Stimulated activated CD4-positive, alpha-beta T cell treated with anti-CD3 and anti-CD28 coated beads, Interleukin-1b, Interleukin-23, amount 100 ng/mL, for 48 hours (primary cell): ENCODE data around the gene CLK4.

Experiments
- DNase-seq: peaks from one replicate; pipeline ENCODE4 v3.0.0-alpha.2; 2020

CLK4 gene

GRCh38 chr5:178632285-178632684, 5.4 kb upstream of the CLK4 start:
- no peak for DNase-seq

- DNase-seq: no peak
These were observed 4.1 kb upstream of the CLK4 start for GRCh38 chr5:178630951-178631350.

GRCh38 chr5:178630475-178630930, 3.7 kb upstream of the CLK4 start:
- no peak for DNase-seq

GRCh38 chr5:178627259-178627598, 379 bp upstream of the CLK4 start:
- DNase-seq: no peak

GRCh38 chr5:178625679-178626483, 969 bp downstream of the CLK4 start:
- DNase-seq: no peak

- DNase-seq: no peak
These were observed 2.0 kb downstream of the CLK4 start for GRCh38 chr5:178624631-178625546.

- no peak for DNase-seq
These were observed 4.1 kb downstream of the CLK4 start for GRCh38 chr5:178622679-178623247.

- no peak for DNase-seq
These were observed 7.5 kb downstream of the CLK4 start for GRCh38 chr5:178619390-178619789.

GRCh38 chr5:178612299-178612698, 14.6 kb downstream of the CLK4 start:
- DNase-seq: no peak

- DNase-seq: no peak
These were observed 20.6 kb downstream of the CLK4 start for GRCh38 chr5:178606269-178606668.

- no peak for DNase-seq
These were observed 21.1 kb downstream of the CLK4 start for GRCh38 chr5:178605788-178606187.

- DNase-seq: no peak
These were observed 24.1 kb downstream of the CLK4 start for GRCh38 chr5:178602752-178603151.

- no peak for DNase-seq
These were observed 31.1 kb downstream of the CLK4 start for GRCh38 chr5:178595750-178596149.

GRCh38 chr5:178595150-178595549, 31.7 kb downstream of the CLK4 start:
- DNase-seq: no peak

- no peak for DNase-seq
These were observed 35.9 kb downstream of the CLK4 start for GRCh38 chr5:178590924-178591423.

- DNase-seq: peak; percentile 17
These were observed 36.5 kb downstream of the CLK4 start, which contains the start of gene COL23A1 for GRCh38 chr5:178590141-178590923. COL23A1 (minus strand) TSS chr5:178590393.

GRCh38 chr5:178589180-178590140, 37.4 kb downstream of the CLK4 start:
- no peak for DNase-seq

- DNase-seq: no peak
These were observed 38.1 kb downstream of the CLK4 start for GRCh38 chr5:178588769-178589168.

GRCh38 chr5:178587763-178588611, 38.9 kb downstream of the CLK4 start:
- no peak for DNase-seq

- no peak for DNase-seq
These were observed 40.5 kb downstream of the CLK4 start for GRCh38 chr5:178586396-178586795.
